Measurements from ENCODE around the gene SAMMSON.

SAMMSON gene

GRCh38 chr3:70096376-70097066 lies 97.0 kb downstream of the SAMMSON start:
- DNase-seq (ENCODE audit: low read depth) = no peak
- H3K4me3 ChIP-seq (ENCODE audit: low read length) = no peak overlapping the region
- no peak for TF ChIP-seq CTCF (conservative IDR thresholded peaks at IDR 0.05; ENCODE audit: low read length)

- no peak overlapping the region for H3K4me3 ChIP-seq (ENCODE audit: low read length)
- TF ChIP-seq CTCF (conservative IDR thresholded peaks at IDR 0.05; ENCODE audit: low read length) = no peak
- no peak for DNase-seq (ENCODE audit: low read depth)
These were observed 97.6 kb downstream of the SAMMSON start for GRCh38 chr3:70097084-70097483.

DNA sequence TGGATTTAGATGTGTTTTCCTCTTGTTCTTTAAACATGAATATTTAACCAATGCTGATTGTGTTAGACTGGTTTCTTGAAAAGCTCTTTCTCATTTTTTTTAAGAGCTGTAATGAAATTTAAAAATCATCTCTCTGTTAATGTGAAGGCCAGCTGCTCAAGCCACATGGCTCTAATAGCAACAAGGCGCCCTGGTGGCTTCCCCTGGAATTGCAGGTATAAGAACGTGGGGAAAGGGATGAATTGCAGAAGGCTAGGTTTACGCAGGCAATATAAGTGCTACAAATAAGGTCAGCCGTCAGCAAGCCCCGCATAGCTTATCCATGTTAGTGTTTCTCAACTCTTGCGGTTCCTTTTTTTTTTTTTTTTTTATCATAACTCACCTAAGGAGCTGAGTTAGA lies 108.5 kb downstream of the SAMMSON start:
- peak; percentile 41 for TF ChIP-seq CTCF (conservative IDR thresholded peaks at IDR 0.05; ENCODE audit: low read length)
- no peak overlapping the region for H3K4me3 ChIP-seq (ENCODE audit: low read length)
- DNase-seq (ENCODE audit: low read depth) = no peak

DNA sequence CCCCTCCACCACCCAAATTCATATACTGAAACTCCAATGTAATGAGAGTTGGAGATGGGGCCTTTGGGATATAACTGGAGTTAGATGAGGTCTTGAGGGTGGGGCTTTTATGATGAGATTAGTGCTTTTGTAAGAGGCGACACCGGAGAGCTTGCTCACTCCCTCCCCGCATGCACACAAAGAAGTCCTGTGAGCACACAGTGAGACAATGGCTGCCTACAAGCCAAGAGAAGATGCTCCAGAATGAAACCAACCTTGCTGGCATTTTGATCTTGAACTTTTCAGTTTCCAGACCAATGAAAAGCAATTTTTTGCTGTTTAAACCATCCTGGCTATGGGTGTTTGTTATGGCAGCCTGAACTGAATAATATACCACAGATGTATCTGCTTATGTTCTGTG lies 109.0 kb downstream of the SAMMSON start:
- DNase-seq (ENCODE audit: low read depth) = no peak
- no peak overlapping the region for H3K4me3 ChIP-seq (ENCODE audit: low read length)
- TF ChIP-seq CTCF (conservative IDR thresholded peaks at IDR 0.05; ENCODE audit: low read length) = no peak

- TF ChIP-seq CTCF (conservative IDR thresholded peaks at IDR 0.05; ENCODE audit: low read length) = no peak
- H3K4me3 ChIP-seq (ENCODE audit: low read length) = no peak overlapping the region
- no peak for DNase-seq (ENCODE audit: low read depth)
These were observed 110.5 kb downstream of the SAMMSON start for GRCh38 chr3:70110066-70110465.

DNA sequence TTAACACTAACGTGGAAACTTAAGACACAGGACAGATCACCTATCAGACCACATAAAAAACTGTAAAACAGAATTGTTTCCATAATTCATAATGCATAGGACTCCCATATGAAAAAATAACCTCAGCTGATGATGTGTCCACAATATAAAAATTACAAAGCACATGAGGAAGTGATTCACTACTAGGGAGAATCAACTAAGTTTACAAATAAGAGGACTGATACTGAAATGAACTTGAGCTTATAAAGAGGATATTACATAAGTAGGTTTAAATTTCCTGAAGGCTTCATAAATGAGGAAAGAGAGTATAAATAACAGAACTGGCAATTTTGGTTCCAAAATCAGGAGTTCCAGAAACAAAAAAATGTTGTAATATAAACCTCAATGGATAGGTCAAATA lies 111.9 kb downstream of the SAMMSON start:
- TF ChIP-seq CTCF (conservative IDR thresholded peaks at IDR 0.05; ENCODE audit: low read length) = no peak
- no peak overlapping the region for H3K4me3 ChIP-seq (ENCODE audit: low read length)
- DNase-seq (ENCODE audit: low read depth) = no peak

- TF ChIP-seq CTCF (conservative IDR thresholded peaks at IDR 0.05; ENCODE audit: low read length) = no peak
- H3K4me3 ChIP-seq (ENCODE audit: low read length) = no peak overlapping the region
- no peak for DNase-seq (ENCODE audit: low read depth)
These were observed 113.2 kb downstream of the SAMMSON start for GRCh38 chr3:70112751-70113150.

Measured in AG10803 (cell line).